Mucosa of rectum (tissue), 2 donors: Measurements from ENCODE around the gene SIKE1.
A peak's percentile ranks its signal among the peaks of the same experiment; 100 is the strongest.
"Not testable (repeated sequence)": the region's sequence is repeated elsewhere in the genome, so short reads cannot be mapped to it uniquely, and the experiment has no call there.

Experiments
- H3K27ac ChIP-seq, 2 donors: one replicate each; pipeline ENCODE4 v1.7.0; 2013; ENCODE audit warnings: inconsistent platforms in 2 of 2, low read depth in 2 of 2, low read length in 2 of 2
- H3K27me3 ChIP-seq, 2 donors: one replicate each; pipeline ENCODE4 v1.7.0; 2013; ENCODE audit warnings: low read length in 2 of 2; ENCODE audit not compliant: control insufficient read depth in 2 of 2, insufficient read depth in 2 of 2
- H3K36me3 ChIP-seq, 2 donors: one replicate each; pipeline ENCODE4 v1.7.0; 2013; ENCODE audit warnings: low read length in 2 of 2; ENCODE audit not compliant: control insufficient read depth in 2 of 2, insufficient read depth in 2 of 2
- H3K4me1 ChIP-seq, 2 donors: one replicate each; pipeline ENCODE4 v1.7.0; 2013; ENCODE audit warnings: low read length in 2 of 2, mild to moderate bottlenecking in 1 of 2; ENCODE audit not compliant: control insufficient read depth in 2 of 2, insufficient read depth in 2 of 2
- H3K4me3 ChIP-seq, 2 donors: one replicate each; pipeline ENCODE4 v1.7.0; 2013; ENCODE audit warnings: low read length in 2 of 2
- H3K9ac ChIP-seq, 2 donors: one replicate each; pipeline ENCODE4 v1.7.0; 2013; ENCODE audit warnings: low read length in 2 of 2, low read depth in 1 of 2, mild to moderate bottlenecking in 1 of 2
- H3K9me3 ChIP-seq, 2 donors: one replicate each; pipeline ENCODE4 v1.7.0; 2013; ENCODE audit warnings: low read length in 2 of 2; ENCODE audit not compliant: control insufficient read depth in 2 of 2
- donor health status: healthy.
- donor health status: Normal muscosa, but diverticular disease.

The SIKE1 gene

DNA sequence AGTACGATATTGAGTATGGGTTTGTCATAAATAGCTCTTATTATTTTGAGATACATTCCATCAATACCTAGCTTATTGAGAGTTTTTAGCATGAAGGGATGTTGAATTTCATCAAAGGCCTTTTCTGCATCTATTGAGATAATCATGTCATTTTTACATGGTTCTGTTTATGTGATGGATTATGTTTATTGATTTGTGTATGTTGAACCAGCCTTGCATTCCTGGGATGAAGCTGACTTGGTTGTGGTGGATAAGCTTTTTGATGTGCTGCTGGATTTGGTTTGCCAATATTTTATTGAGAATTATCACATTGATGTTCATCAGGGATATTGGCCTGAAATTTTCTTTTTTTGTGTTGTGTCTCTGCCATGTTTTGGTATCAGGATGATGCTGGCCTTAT lies 6.0 kb upstream of the SIKE1 start:
- not testable (repeated sequence) for H3K9me3 ChIP-seq, H3K9ac ChIP-seq, H3K36me3 ChIP-seq, H3K4me3 ChIP-seq, H3K4me1 ChIP-seq, H3K27me3 ChIP-seq, H3K27ac ChIP-seq

DNA sequence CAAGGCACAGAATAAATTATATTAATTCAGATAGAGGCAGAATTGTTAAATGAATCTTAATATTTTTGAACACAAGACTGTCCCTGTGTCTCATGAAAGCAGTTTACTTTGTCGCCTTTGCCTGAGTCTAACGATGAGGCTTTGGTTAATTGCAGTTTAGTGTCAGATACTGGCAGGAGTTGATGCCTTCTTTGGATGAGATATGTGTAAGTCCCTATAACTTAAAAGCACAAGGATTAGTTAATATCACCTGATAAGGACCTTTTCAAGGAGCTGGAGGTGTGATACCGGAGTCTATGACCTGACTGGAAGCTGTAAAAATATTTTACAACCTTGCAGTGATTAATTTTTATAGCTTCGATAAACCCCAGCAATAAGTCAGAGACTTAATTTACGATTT lies 2.0 kb upstream of the SIKE1 start:
- H3K4me1 ChIP-seq = peaks cover 0 to 6% of the 10 kb centered on the region in 2 donors
- no peaks in the 10 kb centered on the region for H3K27me3 ChIP-seq
- no peak overlapping the region for H3K4me3 ChIP-seq
- no peak overlapping the region for H3K9ac ChIP-seq
- no peaks in the 10 kb centered on the region for H3K9me3 ChIP-seq
- H3K36me3 ChIP-seq = peaks cover 0 to 14% of the 10 kb centered on the region in 2 donors
- H3K27ac ChIP-seq = no peak overlapping the region

DNA sequence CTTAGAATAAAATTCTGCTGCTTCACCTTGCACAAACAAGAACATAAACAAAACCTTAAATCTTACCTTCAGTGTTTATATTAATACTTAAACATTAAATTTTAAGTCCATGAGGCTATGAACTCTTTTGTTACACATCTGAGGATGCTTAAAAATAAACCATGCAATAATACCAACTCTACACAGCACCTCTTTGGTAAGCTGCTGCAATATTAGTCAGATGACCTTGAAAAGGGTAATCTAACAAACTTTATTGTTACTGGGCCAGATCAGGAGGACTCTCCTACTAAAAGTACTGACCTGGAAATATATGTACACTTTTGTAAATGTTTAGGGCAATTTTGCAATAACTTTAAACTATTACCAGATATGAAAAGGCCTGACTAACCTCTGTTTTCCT lies 763 bp downstream of the SIKE1 start:
- Histone ChIP-seq H3K36me3 (peaks cover 14 to 32% of the 10 kb centered on the region in 2 donors), H3K9ac (peak overlapping the region; percentile 93 to 98), H3K4me1 (peaks cover 0 to 6% of the 10 kb centered on the region in 2 donors), H3K9me3 (no peaks in the 10 kb centered on the region), H3K4me3 (peak overlapping the region; percentile 99 to 100), H3K27me3 (no peaks in the 10 kb centered on the region), H3K27ac (peak overlapping the region in 1 of 2 donors; percentile 95)

DNA sequence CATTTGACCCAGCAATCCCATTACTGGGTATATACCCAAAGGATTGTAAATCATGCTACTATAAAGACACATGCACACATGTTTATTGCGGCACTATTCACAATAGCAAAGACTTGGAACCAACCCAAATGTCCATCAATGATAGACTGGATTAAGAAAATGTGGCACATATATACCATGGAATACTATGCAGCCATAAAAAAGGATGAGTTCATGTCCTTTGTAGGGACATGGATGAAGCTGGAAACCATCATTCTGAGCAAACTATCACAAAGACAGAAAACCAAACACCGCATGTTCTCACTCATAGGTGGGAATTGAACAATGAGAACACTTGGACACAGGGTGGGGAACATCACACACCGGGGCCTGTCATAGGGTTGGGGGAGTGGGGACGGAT lies 3.8 kb downstream of the SIKE1 start:
- H3K4me3 ChIP-seq, H3K4me1 ChIP-seq, H3K27me3 ChIP-seq, H3K27ac ChIP-seq, H3K9me3 ChIP-seq, H3K9ac ChIP-seq: not testable (repeated sequence)
- peaks cover 26 to 43% of the 10 kb centered on the region in 2 donors for H3K36me3 ChIP-seq

DNA sequence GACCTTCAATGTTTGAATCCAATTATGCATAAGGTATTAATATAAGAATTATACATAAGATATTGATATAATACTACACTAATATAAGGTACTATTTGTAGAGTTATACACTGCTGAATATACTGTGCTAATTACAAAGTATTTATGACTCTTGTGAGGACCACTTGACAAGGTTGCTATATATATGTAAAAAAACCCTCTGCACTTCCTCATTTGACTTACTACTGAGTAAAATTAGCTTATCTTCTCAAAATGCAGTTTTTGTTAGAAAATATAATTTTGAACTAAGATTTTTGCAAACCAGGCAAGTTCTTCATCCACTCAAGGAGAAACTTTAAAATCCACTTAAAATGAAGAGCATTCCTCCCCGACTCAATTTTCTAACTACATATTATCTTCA lies 8.5 kb downstream of the SIKE1 start:
- no peaks in the 10 kb centered on the region for H3K27me3 ChIP-seq
- no peak overlapping the region for H3K9ac ChIP-seq
- no peaks in the 10 kb centered on the region for H3K9me3 ChIP-seq
- H3K36me3 ChIP-seq = peaks cover 29 to 31% of the 10 kb centered on the region in 2 donors
- H3K4me1 ChIP-seq = no peaks in the 10 kb centered on the region
- H3K4me3 ChIP-seq = no peak overlapping the region
- no peak overlapping the region for H3K27ac ChIP-seq

DNA sequence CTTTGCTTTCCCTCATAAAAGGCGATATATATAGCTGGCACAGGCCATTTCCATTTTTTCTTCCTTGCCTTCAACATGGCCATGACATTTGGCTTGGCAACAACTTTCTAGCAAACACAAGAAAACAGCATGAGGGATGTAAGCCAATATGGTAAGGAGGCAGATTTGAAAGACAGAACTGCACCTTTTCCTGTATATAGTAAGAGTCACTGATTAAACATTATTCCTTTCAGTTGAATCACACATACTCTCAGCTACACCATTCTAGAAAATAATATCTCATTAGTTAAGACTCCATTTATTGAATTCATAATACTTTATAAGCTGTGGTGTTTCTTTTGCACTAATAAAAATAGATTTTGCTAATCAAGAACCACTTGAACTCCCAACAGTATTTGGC lies 9.5 kb downstream of the SIKE1 start:
- Histone ChIP-seq H3K27ac (no peak overlapping the region), H3K9ac (no peak overlapping the region), H3K27me3 (no peaks in the 10 kb centered on the region), H3K4me3 (no peak overlapping the region), H3K4me1 (no peaks in the 10 kb centered on the region), H3K36me3 (peaks cover 25% of the 10 kb centered on the region in 2 donors), H3K9me3 (no peaks in the 10 kb centered on the region)

DNA sequence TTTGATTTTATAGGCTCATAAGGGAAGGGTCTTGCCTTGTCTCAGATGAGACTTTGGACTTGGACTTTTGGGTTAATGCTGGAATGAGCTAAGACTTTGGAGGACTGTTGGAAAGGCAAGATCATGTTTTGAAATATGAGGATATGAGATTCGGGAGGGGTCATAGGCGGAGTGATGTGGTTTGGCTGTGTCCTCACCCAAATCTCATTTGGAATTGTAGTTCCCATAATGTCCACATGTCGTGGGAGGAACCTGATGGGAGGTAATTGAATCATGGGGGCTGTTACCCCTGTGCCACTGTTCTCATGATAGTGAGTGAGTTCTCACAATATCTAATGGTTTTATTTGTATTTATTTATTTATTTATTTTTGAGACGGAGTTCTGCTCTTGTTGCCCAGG lies 15.8 kb downstream of the SIKE1 start:
- H3K27ac ChIP-seq = no peak overlapping the region
- H3K9me3 ChIP-seq = no peaks in the 10 kb centered on the region
- H3K27me3 ChIP-seq = no peaks in the 10 kb centered on the region
- no peaks in the 10 kb centered on the region for H3K4me1 ChIP-seq
- no peak overlapping the region for H3K4me3 ChIP-seq
- no peak overlapping the region for H3K9ac ChIP-seq
- H3K36me3 ChIP-seq = peaks cover 0 to 4% of the 10 kb centered on the region in 2 donors

DNA sequence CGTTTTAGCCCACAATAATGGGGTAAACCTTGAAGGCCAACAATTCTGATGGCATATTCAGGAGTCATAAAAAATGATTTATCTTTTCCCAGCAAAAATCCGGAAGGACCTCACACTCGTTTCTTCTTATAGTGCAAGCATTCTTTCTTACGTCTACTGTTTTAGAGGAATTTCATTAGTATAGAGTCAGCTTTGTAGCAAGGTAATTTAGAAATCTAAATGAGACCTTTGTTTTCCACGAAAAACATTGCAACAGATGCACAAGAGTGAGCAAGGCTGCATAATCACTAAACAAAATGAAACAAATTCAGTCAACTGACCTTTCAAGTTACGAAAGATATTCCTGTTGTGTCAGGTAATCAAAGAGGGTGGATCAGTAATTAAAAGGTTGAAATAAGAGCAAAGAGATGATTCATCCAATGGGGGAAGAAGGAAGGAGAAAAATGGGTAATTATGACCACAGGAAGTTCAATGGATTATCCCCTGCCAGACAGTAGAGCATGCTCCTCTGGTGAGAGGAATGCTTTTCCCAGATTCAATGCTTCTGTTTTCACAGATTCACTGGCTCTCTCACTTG lies 22.1 kb downstream of the SIKE1 start:
- Histone ChIP-seq H3K4me3 (peak overlapping the region; percentile 100), H3K27me3 (no peaks in the 10 kb centered on the region), H3K9ac (peak overlapping the region; percentile 100), H3K36me3 (peaks cover 0 to 2% of the 10 kb centered on the region in 2 donors), H3K4me1 (peaks cover 20 to 27% of the 10 kb centered on the region in 2 donors), H3K9me3 (no peaks in the 10 kb centered on the region), H3K27ac (peak overlapping the region; percentile 100)

DNA sequence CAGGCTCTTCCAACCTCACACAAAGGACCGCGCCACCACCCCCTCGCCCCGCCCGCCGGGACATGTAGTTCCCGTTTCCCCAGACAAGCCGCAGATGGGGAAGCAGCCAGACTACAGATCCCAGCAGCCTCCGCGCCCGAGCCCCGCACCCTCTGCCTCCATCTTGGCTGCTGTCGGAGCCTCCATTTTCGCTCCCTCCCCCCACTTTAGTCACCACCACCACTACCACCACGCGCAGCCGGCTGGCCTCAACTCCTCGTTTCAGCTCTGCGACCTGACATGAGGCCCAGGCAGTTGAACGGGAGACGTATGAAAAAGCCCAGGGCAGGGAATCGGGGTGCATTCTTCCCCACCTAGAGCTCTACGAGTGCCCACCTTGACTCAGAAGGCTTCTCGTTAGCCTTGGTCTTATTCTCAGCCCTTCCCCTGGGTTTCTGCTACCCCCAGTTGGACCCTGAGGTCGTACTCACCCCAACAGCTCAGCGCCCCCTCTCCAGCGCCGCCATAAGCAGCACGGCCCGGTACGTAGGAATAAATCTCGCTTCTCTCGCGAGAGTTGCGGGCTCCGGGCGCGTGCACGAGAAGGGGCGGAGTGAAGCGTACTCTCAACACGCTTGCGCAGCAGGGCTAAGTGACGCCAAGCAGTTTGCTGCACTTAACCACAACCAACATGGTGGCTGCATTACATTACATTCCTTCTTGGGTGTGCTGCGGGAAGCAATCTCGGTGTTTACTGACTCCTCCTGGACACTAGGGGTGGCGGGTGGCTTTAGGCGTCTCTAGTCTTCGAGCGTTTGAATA lies 22.8 kb downstream of the SIKE1 start, which contains the start of gene CSDE1:
Gene CSDE1, minus strand, starts transcription at position 530 of the 801 bp plus-strand sequence. CDS start 18,094 bp downstream, outside the sequence.
- H3K9ac ChIP-seq = peak within 1 kb of the TSS; percentile 100

DNA sequence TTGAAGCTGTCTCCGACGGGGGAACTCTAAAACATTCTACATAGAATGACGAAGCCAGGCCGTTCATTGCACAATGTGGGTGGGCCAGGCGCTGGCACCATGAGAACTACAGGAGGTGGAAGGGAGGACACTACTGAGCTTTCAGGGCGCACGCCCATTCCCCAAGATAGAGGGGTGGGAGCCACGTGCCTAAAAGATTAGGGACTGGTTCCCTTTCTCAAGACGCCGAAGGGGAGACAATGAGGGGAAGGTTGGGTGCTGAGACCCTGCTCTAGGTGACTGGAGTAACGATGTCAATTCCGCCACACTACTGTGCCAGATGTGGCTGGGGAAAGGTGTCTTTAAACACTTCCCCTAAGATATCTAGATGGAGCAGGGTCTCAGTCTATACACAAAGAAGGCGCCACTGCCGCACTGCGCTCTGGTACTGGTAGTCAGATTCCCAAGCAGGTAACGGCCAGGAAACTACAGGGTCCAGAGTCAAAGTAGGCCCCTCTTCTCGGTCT lies 23.5 kb downstream of the SIKE1 start:
- peak overlapping the region; percentile 100 for H3K9ac ChIP-seq

More for the DNA sequence above, 22.8 kb downstream of the SIKE1 start, which contains the start of gene CSDE1:
- Histone ChIP-seq H3K27me3 (no peaks in the 10 kb centered on the region), H3K4me1 (peaks cover 20 to 27% of the 10 kb centered on the region in 2 donors), H3K27ac (peak within 1 kb of the TSS; percentile 100), H3K36me3 (peaks cover 0 to 2% of the 10 kb centered on the region in 2 donors), H3K9me3 (no peaks in the 10 kb centered on the region), H3K4me3 (peak within 1 kb of the TSS; percentile 100)

More for the DNA sequence above, 23.5 kb downstream of the SIKE1 start:
- peak overlapping the region; percentile 100 for H3K4me3 ChIP-seq
- peak overlapping the region; percentile 100 for H3K27ac ChIP-seq
- no peaks in the 10 kb centered on the region for H3K9me3 ChIP-seq
- no peaks in the 10 kb centered on the region for H3K27me3 ChIP-seq
- peaks cover 20 to 27% of the 10 kb centered on the region in 2 donors for H3K4me1 ChIP-seq
- H3K36me3 ChIP-seq = peaks cover 0 to 2% of the 10 kb centered on the region in 2 donors
